Testis (tissue), 3 donors: Measurements from ENCODE around the gene CXCL5. TPM values are rescaled to one million over a fixed set of nuclear protein-coding genes. Genes with fewer than 3 reads are reported as not detected.

Source experiments
- DNase-seq: peaks from one replicate; pipeline ENCODE4 v3.0.0-alpha.2; 2019
- H3K27ac ChIP-seq, 2 donors: fragments of 200-600 bp; sonication (generic); one replicate each; pipeline ENCODE4 v1.5.1; 2019
- H3K27me3 ChIP-seq: fragments of 200-600 bp; sonication (generic); one replicate; pipeline ENCODE4 v1.5.1; 2019
- H3K36me3 ChIP-seq: fragments of 200-600 bp; sonication (generic); one replicate; pipeline ENCODE4 v1.5.1; 2017; ENCODE audit warnings: low read depth; ENCODE audit errors: missing control alignments
- H3K4me1 ChIP-seq: fragments of 200-600 bp; sonication (generic); one replicate; pipeline ENCODE4 v1.5.1; 2019
- H3K4me3 ChIP-seq, 2 donors: fragments of 200-600 bp; sonication (generic); one replicate each; pipeline ENCODE4 v1.5.1; 2017 to 2019
- H3K9me3 ChIP-seq: fragments of 200-600 bp; sonication (generic); one replicate; pipeline ENCODE4 v1.5.1; 2017
- POLR2A ChIP-seq: fragments of 450-650 bp; IDR thresholded peaks from one replicate; pipeline ENCODE4 v1.6.1; 2017; ENCODE audit warnings: antibody characterized with exemption, mild to moderate bottlenecking, moderate library complexity
- WGBS, 2 donors: methylation state at CpG; one replicate each; pipeline ENCODE4 v1.1.5; 2018; 5-methylcytosine and 5-hydroxymethylcytosine counted together
- intact Hi-C: fragments of 100-400 bp; cut with DNase I; formaldehyde crosslinking; loops from one replicate; pipeline ENCODE4 v1.15.1; 2023; ENCODE audit warnings: low total_unique reads
- polyA plus RNA-seq: library from polyadenylated mRNA; stranded (reverse); fragments of 350-450 nt; fragmentation: Illumina TruSeq; extraction: RNeasy Lipid Tissue Mini Kit (QIAGEN cat#74804); gene quantifications from one replicate; pipeline ENCODE4 v1.2.3, GENCODE V29; 2014; ENCODE audit warnings: low read depth, low replicate concordance; ENCODE audit not compliant: insufficient read depth
- total RNA-seq, 2 donors: library from RNA; depleted of rRNA; stranded (reverse); fragments of >200 nt; gene quantifications; one replicate each; pipeline ENCODE4 v1.2.3, GENCODE V29; 2016
- TF ChIP-seq, protein P1 (sequence below), 3 experiments: fragments of 450-650 bp in 2 of 3; fragments of 200-600 bp in 1 of 3; sonication (generic) in 1 of 3; IDR thresholded peaks; one replicate each; pipeline ENCODE4 v1.5.1; 2016 to 2019; ENCODE audit warnings: antibody characterized with exemption in 3 of 3, mild to moderate bottlenecking in 2 of 3, moderate library complexity in 1 of 3

CXCL5 gene
- total and polyA plus RNA-seq, 3 donors from 2014 or later, result 0.16 to 0.55 (median 0.37) TPM

DNA sequence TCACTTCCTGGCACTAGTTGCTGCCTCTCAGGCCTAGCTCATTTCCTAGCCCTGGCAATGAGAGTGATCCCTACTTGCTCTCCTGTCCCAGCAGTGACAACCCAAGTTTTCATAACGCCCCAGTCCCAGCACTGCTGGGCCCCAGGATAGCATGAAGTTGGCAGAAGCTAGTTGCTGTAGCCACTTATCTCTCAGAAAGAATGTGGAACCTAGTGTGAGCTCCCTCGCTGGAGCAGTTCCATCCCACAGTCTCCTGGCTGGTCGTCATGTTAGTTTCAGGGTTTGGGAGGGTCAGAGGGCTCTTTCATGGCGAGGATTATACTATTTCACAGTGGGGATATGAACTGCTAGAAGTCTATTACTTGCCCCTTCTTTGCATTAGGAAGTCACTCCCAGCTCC lies 21.8 kb downstream of the CXCL5 start:
- no peak for DNase-seq
- 55 to 59% methylated on average over 4 of the region's 4 CpGs for WGBS, 2 donors
- Histone ChIP-seq H3K9me3 (no peaks in the 10 kb centered on the region), H3K36me3 (no peaks in the 10 kb centered on the region), H3K27ac (no peak overlapping the region), H3K4me1 (no peaks in the 10 kb centered on the region), H3K27me3 (no peaks in the 10 kb centered on the region), H3K4me3 (no peak overlapping the region)
- intact Hi-C loops, result no loop called here
- no peak for TF ChIP-seq POLR2A
- TF ChIP-seq, protein P1, sequence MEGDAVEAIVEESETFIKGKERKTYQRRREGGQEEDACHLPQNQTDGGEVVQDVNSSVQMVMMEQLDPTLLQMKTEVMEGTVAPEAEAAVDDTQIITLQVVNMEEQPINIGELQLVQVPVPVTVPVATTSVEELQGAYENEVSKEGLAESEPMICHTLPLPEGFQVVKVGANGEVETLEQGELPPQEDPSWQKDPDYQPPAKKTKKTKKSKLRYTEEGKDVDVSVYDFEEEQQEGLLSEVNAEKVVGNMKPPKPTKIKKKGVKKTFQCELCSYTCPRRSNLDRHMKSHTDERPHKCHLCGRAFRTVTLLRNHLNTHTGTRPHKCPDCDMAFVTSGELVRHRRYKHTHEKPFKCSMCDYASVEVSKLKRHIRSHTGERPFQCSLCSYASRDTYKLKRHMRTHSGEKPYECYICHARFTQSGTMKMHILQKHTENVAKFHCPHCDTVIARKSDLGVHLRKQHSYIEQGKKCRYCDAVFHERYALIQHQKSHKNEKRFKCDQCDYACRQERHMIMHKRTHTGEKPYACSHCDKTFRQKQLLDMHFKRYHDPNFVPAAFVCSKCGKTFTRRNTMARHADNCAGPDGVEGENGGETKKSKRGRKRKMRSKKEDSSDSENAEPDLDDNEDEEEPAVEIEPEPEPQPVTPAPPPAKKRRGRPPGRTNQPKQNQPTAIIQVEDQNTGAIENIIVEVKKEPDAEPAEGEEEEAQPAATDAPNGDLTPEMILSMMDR (IDR thresholded peaks at IDR 0.05), result no peak

DNA sequence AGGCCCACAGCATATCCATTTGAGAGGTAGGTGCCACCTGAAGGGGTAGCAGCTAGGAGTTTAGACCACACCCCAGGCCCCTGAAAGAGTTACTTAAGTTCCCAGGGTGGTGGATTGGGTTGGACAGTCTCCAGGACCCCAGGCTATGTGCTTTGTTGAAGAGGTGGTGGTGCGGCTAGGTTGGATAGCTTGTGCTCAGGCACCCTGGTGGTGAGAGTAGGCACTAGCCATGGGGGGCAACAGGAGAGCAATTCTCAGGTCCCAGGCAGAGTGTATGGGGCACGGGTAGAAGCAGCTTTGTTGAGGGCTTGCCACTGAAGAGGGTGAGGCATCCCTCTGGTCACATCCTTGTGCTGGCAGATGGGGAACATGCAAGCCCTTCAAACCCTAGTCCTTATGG lies 22.3 kb downstream of the CXCL5 start:
- no peaks in the 10 kb centered on the region for H3K36me3 ChIP-seq
- TF ChIP-seq, protein P1 (IDR thresholded peaks at IDR 0.05), result no peak
- TF ChIP-seq POLR2A, result no peak
- H3K4me1 ChIP-seq, result no peaks in the 10 kb centered on the region
- no peaks in the 10 kb centered on the region for H3K9me3 ChIP-seq
- no peak overlapping the region for H3K27ac ChIP-seq
- no peak overlapping the region for H3K4me3 ChIP-seq
- 70 to 95% methylated on average over 2 of the region's 2 CpGs for WGBS, 2 donors
- DNase-seq, result no peak
- no peaks in the 10 kb centered on the region for H3K27me3 ChIP-seq
- intact Hi-C loops, result no loop called here

DNA sequence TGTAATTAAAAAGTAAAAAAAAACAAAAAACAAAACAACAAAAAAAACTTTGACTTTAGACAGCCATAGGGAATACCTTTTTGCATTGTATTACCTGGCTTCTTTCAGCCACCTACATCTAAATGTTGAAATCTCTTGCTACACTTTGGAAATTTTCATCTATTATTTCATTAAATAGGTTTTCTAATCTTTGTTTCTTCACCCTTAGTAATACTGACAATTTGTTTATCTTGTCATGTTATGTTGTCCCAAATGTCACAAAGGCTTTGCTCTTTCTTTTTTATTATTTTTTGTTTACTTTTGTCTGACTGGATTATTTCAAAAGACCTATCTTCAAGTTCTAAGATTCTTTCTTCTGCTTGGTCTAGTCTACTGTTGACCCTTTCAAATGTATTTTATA lies 24.1 kb downstream of the CXCL5 start:
- Histone ChIP-seq H3K27me3 (no peaks in the 10 kb centered on the region), H3K4me1 (no peaks in the 10 kb centered on the region), H3K36me3 (no peaks in the 10 kb centered on the region), H3K9me3 (no peaks in the 10 kb centered on the region), H3K4me3 (no peak overlapping the region), H3K27ac (no peak overlapping the region)
- no peak for DNase-seq
- intact Hi-C loops, result no loop called here
- TF ChIP-seq POLR2A, result no peak
- TF ChIP-seq, protein P1 (IDR thresholded peaks at IDR 0.05), result no peak

DNA sequence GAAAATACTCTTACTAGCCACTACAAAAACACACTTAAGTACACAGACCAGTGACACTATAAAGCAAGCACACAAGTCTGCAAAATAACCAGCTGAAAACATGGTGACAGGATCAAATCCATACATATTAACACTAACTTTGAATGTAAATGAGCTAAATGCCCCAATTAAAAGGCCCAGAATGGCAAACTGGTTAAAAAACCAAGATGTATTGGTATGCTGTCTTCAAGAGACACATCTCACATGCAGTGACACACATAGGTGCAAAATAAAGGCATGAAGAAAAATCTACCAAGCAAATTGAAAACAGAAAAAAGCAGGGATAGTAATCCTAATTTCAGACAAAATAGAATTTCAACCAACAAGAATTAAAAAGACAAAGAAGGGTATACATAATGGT lies 27.5 kb downstream of the CXCL5 start:
- intact Hi-C loops, result no loop called here
- TF ChIP-seq, protein P1 (IDR thresholded peaks at IDR 0.05), result no peak
- TF ChIP-seq POLR2A, result no peak

DNA sequence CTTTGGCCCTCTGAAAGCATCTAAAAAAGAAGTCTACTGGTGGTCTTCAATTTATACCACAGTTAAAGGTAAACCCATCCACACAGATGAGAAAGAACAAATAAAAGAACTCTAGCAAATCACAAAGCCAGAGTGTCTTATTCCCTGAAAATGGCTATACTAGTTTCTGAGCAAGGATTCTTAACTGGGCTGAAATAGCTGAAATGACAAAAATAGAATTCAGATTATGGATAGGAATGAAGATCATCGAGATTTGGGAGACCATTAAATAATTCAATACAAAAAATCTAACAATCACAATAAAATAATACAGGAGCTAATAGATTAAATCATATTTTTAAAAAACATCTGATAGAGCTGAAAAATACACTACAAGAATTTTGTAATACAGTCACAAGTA lies 28.5 kb downstream of the CXCL5 start:
- WGBS, 2 donors, result 85 to 98% methylated on average over 1 of the region's 1 CpG
- Histone ChIP-seq H3K36me3 (no peaks in the 10 kb centered on the region), H3K4me1 (no peaks in the 10 kb centered on the region), H3K27ac (no peak overlapping the region), H3K9me3 (no peaks in the 10 kb centered on the region), H3K4me3 (no peak overlapping the region), H3K27me3 (no peaks in the 10 kb centered on the region)
- TF ChIP-seq, protein P1 (IDR thresholded peaks at IDR 0.05), result no peak
- TF ChIP-seq POLR2A, result no peak
- intact Hi-C loops, result no loop called here
- no peak for DNase-seq

More for the DNA sequence above, 27.5 kb downstream of the CXCL5 start:
- no peaks in the 10 kb centered on the region for H3K27me3 ChIP-seq
- no peak overlapping the region for H3K27ac ChIP-seq
- H3K36me3 ChIP-seq, result no peaks in the 10 kb centered on the region
- no peaks in the 10 kb centered on the region for H3K9me3 ChIP-seq
- no peak for DNase-seq
- H3K4me1 ChIP-seq, result no peaks in the 10 kb centered on the region
- no peak overlapping the region for H3K4me3 ChIP-seq
